ENCODE measurements around the gene COBL. TPM values are rescaled to one million over a fixed set of nuclear protein-coding genes. Genes with fewer than 3 reads are reported as not detected.
"Not testable (repeated sequence)": the region's sequence is repeated elsewhere in the genome, so short reads cannot be mapped to it uniquely, and the experiment has no call there.

COBL gene
- total RNA-seq, 1 donor from 2014 or later, result 38.3 TPM

DNA sequence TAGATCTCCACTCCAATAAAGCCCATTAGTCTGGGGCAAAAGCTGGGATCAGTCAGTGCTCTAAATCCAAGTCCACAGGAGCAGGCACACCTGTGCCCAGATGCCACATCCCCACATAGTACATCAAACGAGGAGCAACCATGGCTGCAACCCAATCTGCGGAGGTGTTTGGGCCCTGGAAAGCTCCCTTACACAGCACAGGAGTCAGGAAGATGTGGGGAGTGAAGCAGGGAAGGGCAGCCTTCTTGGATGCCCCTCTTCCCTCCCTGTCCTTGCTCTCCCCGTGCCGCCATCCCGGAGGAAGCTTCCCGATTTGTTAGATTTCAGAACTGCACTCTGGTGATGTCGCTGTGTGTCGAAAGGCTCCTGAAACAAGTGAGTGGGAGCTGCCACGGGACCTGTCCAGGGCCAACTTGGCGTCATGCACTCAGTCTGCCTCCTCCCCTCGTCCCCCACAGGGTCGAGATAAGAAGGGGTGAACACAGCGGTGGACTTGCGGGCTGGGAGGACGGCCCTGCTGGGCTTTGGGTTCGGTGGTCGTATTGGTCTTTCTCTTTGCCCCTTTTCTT, 303.3 kb downstream of the COBL start:
- ATAC-seq, result no peak
- no peak for DNase-seq (ENCODE audit: low spot score)

- ATAC-seq (no peak), DNase-seq (ENCODE audit: low spot score) (no peak)
Observed at GRCh38 chr7:51012569-51013217, 303.9 kb downstream of the COBL start.

DNA sequence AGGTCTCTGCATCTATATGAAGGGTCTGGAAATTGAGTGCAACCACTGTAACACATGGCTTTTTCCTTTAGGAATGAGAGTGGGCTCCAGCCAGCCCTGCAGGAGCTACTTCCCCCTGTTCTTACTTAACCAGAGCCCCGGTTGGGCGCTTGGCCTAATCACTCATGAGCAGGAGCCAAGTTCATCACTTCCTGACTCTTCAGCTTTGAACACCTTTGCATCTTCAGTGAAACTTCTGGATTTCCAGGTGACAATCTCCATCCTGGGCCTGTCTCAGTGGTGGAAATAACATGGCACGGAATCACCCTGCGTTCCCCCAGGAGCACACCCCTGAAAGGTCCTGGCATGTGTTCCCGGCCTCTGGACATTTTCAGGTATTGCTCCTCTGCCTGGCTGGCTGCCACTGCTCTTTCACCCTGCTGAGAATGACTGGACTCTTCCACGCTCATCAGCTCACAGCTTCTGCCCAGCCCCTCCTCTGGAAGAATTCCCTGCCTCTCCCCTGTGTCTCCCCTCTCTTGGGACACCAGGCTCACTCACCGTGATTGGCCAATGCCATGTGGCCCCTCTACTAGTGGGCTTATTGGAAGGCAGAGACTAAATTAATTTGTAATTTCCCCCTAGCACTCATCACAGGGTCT, 304.8 kb downstream of the COBL start:
- ATAC-seq (no peak), DNase-seq (ENCODE audit: low spot score) (no peak)

- DNase-seq (ENCODE audit: low spot score) (no peak), ATAC-seq (no peak)
Observed at GRCh38 chr7:51010534-51010933, 306.1 kb downstream of the COBL start.

GRCh38 chr7:51009716-51010496, 306.7 kb downstream of the COBL start:
- DNase-seq (ENCODE audit: low spot score) (no peak), ATAC-seq (no peak)

- ATAC-seq (no peak), DNase-seq (ENCODE audit: low spot score) (no peak)
Observed at GRCh38 chr7:51007551-51008505, 308.8 kb downstream of the COBL start.

GRCh38 chr7:51006483-51007235, 309.9 kb downstream of the COBL start:
- no peak for ATAC-seq

DNA sequence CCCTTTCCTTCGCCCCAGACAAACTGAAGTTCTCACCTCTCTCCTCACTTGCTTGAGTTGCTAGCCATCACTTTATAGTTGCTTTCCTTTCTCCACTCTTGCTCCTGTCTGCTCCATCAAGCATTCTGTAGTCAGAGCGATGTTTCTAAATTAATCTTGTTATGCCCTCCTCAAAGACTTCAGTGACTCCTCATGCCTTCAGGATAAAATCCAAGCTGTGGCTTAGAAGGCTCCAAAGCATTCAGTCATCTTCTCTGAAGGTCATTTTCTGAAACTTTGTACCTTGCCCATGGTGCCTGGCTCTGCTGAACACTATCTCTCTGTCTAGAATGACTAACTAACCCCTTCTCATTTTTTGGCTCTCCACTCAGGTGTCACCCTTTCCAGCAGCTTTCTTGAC, 311.5 kb downstream of the COBL start:
- DNase-seq (ENCODE audit: low spot score) (no peak), ATAC-seq (no peak)

More at GRCh38 chr7:51006483-51007235, 309.9 kb downstream of the COBL start:
- DNase-seq (ENCODE audit: low spot score), result no peak

GRCh38 chr7:51000956-51001355, 315.7 kb downstream of the COBL start:
- ATAC-seq, result no peak
- DNase-seq (ENCODE audit: low spot score), result no peak

DNA sequence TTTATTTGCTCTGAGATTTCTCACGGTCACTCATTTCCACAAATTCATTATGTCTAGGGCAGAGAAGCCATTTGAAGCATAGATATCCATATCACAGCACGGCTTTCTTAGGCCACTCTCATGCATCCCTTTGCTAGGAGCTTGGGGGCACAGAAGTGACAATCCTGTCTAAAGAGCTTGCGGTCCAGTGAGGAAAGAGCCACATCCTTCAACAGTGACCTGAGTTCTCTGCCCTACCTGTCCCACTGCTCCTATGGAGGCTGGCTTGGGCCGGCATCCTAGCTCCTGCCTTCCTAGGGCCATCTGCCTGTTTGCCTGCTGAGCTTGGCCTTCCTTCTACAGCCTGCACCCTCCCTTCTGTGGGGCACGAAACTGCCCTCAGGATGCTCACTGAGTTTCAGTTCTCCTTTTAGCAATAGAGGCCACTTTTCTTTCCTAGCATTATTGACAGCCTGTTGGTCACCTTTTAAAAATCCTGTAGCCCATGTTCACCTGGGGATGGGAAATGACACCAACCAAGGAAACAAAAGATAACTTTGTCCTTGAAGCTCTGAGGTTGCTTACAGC, 321.8 kb downstream of the COBL start:
- no peak for DNase-seq (ENCODE audit: low spot score)
- no peak for ATAC-seq

GRCh38 chr7:50990214-50990613, 326.4 kb downstream of the COBL start:
- not testable (repeated sequence) for ATAC-seq; DNase-seq (ENCODE audit: low spot score)

DNA sequence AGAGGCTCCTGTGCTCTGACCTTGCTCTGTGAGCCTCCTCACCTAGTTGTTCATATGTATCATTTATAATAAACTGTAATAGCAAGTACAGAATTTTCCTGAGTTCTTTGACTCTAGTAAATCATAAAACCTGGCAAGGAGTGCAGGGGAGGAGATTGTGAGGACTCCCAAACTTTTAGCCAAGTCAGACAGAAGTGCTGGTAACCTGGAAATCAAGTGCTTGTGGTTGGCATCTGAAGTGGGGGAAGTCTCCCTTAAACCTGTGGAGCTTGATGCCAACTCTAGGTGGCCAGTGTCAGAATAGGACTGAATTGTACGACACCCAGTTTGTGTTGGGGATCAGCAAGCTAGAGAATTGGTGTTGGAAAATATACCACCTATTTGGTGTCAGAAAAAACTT, 327.6 kb downstream of the COBL start:
- no peak for ATAC-seq

GRCh38 chr7:50988465-50988864, 328.1 kb downstream of the COBL start:
- DNase-seq (ENCODE audit: low spot score), result no peak
- no peak for ATAC-seq

More for the DNA sequence above, 327.6 kb downstream of the COBL start:
- DNase-seq (ENCODE audit: low spot score), result no peak

- ATAC-seq (no peak), DNase-seq (ENCODE audit: low spot score) (no peak)
Observed at GRCh38 chr7:50985096-50985495, 331.5 kb downstream of the COBL start.

- ATAC-seq (no peak), DNase-seq (ENCODE audit: low spot score) (no peak)
Observed at GRCh38 chr7:50983850-50984249, 332.8 kb downstream of the COBL start.

DNA sequence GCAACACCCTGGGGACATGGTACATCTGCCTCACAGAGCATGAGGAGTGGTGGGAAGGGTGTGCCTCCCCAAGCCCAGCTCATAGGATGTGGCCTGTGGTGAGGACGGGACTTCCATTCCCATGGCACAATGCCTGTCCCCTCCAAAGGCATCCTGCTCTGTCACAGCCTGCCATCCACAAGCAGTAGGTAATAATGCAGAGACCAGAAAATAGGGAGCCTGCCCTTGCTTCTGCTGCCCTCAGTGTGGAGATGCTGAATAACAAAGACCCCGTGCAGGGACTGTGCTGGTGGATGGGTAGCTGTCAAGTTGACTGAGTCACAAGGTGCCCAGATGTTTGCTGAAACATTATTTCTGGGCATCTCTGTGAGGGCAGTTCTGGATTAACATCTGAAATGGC, 334.0 kb downstream of the COBL start:
- ATAC-seq (no peak), DNase-seq (ENCODE audit: low spot score) (no peak)

- no peak for ATAC-seq
- no peak for DNase-seq (ENCODE audit: low spot score)
Observed at GRCh38 chr7:50981743-50982142, 334.9 kb downstream of the COBL start.

DNA sequence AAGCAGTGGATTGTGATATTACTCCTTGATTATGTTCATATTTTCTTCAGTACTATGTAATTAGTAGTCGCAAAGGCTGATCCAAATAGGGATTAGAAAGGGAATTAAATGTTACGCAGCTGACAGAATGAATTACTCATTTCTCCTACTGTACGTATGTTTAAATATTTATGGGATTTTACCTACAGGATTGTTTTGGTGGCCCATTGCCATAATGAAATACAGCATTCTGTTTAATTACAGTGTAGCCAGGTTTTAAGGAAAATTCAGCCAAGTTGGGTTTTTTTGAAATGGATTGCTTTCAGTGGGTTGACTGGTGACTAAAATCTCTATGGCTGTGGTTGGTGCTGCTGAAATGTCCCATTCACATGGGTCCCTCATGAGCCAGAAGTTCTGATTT, 336.2 kb downstream of the COBL start:
- DNase-seq (ENCODE audit: low spot score) (no peak), ATAC-seq (no peak)

- no peak for DNase-seq (ENCODE audit: low spot score)
- ATAC-seq, result no peak
Observed at GRCh38 chr7:50978633-50979215, 337.9 kb downstream of the COBL start.

All from left lobe of liver (tissue), 2 donors.